ENCODE results near the gene CYP4A11. TPM values are rescaled to one million over a fixed set of nuclear protein-coding genes. Genes with fewer than 3 reads are reported as not detected.
"Not testable (repeated sequence)": the region's sequence is repeated elsewhere in the genome, so short reads cannot be mapped to it uniquely, and the experiment has no call there.

Gene CYP4A11
- not detected for total RNA-seq
- long read RNA-seq = 0 reads

GRCh38 chr1:46941135-46941694 is at the start of gene CYP4A11:
Gene CYP4A11, minus strand, starts transcription at chr1:46941476. Its CDS starts 43 bp downstream, at chr1:46941433.
- no peaks in the 10 kb centered on the region for H3K27me3 ChIP-seq (ENCODE audit: low read depth)
- no peak for DNase-seq
- no peak within 1 kb of the TSS for H3K4me3 ChIP-seq
- no peak for TF ChIP-seq CTCF (IDR thresholded peaks at IDR 0.05; ENCODE audit: borderline replicate concordance)
- intact Hi-C loops (cut with micrococcal nuclease) = no loop called here
- H3K9me3 ChIP-seq (replicated peaks) = peaks cover 14% of the 10 kb centered on the region
- no peaks in the 10 kb centered on the region for H3K36me3 ChIP-seq
- H3K27ac ChIP-seq (replicated peaks) = no peak within 1 kb of the TSS
- H3K4me1 ChIP-seq = no peaks in the 10 kb centered on the region

GRCh38 chr1:46990541-46990940 is 49.3 kb upstream of the CYP4A11 start:
- peaks cover 46% of the 10 kb centered on the region for H3K9me3 ChIP-seq (replicated peaks)
- not testable (repeated sequence) for DNase-seq; H3K27ac ChIP-seq (replicated peaks); H3K36me3 ChIP-seq; H3K27me3 ChIP-seq (ENCODE audit: low read depth); H3K4me3 ChIP-seq; H3K4me1 ChIP-seq
- intact Hi-C loops (cut with micrococcal nuclease) = loop anchor here (10.0 kb wide), 1 partner anchor 246 kb away; no protein-coding TSS in a partner anchor

- H3K4me3 ChIP-seq = no peak overlapping the region
- H3K4me1 ChIP-seq = no peaks in the 10 kb centered on the region
- intact Hi-C loops (cut with micrococcal nuclease) = no loop called here
- no peaks in the 10 kb centered on the region for H3K36me3 ChIP-seq
- peaks cover 55% of the 10 kb centered on the region for H3K9me3 ChIP-seq (replicated peaks)
- peaks cover 6% of the 10 kb centered on the region for H3K27me3 ChIP-seq (ENCODE audit: low read depth)
- DNase-seq = no peak
- H3K27ac ChIP-seq (replicated peaks) = no peak overlapping the region
- no peak for TF ChIP-seq CTCF (IDR thresholded peaks at IDR 0.05; ENCODE audit: borderline replicate concordance)
Measured at GRCh38 chr1:46983830-46984586, 42.7 kb upstream of the CYP4A11 start.

- H3K27ac ChIP-seq (replicated peaks) = no peak overlapping the region
- peaks cover 6% of the 10 kb centered on the region for H3K27me3 ChIP-seq (ENCODE audit: low read depth)
- no peaks in the 10 kb centered on the region for H3K4me1 ChIP-seq
- H3K36me3 ChIP-seq = no peaks in the 10 kb centered on the region
- intact Hi-C loops (cut with micrococcal nuclease) = no loop called here
- peaks cover 48% of the 10 kb centered on the region for H3K9me3 ChIP-seq (replicated peaks)
- no peak for DNase-seq
- TF ChIP-seq CTCF (IDR thresholded peaks at IDR 0.05; ENCODE audit: borderline replicate concordance) = no peak
- no peak overlapping the region for H3K4me3 ChIP-seq
Measured at GRCh38 chr1:46983166-46983829, 42.0 kb upstream of the CYP4A11 start.

GRCh38 chr1:46969014-46969619 is 27.8 kb upstream of the CYP4A11 start:
- intact Hi-C loops (cut with micrococcal nuclease) = no loop called here
- no peak for DNase-seq
- H3K27me3 ChIP-seq (ENCODE audit: low read depth) = no peaks in the 10 kb centered on the region
- H3K4me1 ChIP-seq = no peaks in the 10 kb centered on the region
- no peaks in the 10 kb centered on the region for H3K36me3 ChIP-seq
- peaks cover 13% of the 10 kb centered on the region for H3K9me3 ChIP-seq (replicated peaks)
- TF ChIP-seq CTCF (IDR thresholded peaks at IDR 0.05; ENCODE audit: borderline replicate concordance) = peak; percentile 24
- H3K27ac ChIP-seq (replicated peaks) = no peak overlapping the region
- H3K4me3 ChIP-seq = no peak overlapping the region

GRCh38 chr1:46962272-46962671 is 21.0 kb upstream of the CYP4A11 start:
- intact Hi-C loops (cut with micrococcal nuclease); H3K27me3 ChIP-seq (ENCODE audit: low read depth); H3K4me1 ChIP-seq; H3K4me3 ChIP-seq; H3K27ac ChIP-seq (replicated peaks); H3K36me3 ChIP-seq; DNase-seq: not testable (repeated sequence)
- peaks cover 20% of the 10 kb centered on the region for H3K9me3 ChIP-seq (replicated peaks)
